Liver (tissue), 9 donors: ENCODE data around the gene CBFB. TPM values are rescaled to one million over a fixed set of nuclear protein-coding genes. Genes with fewer than 3 reads are reported as not detected.

Source experiments
- DNase-seq: peaks from one replicate; pipeline ENCODE4 v3.0.0-alpha.2; 2017; ENCODE audit warnings: low spot score
- H3K27ac ChIP-seq, 2 donors: one replicate each; pipeline ENCODE4 v1.7.0; 2013; ENCODE audit warnings: inconsistent platforms in 2 of 2, low read length in 2 of 2, control low read depth in 1 of 2, low read depth in 1 of 2, mild to moderate bottlenecking in 1 of 2
- H3K27me3 ChIP-seq, 4 donors: one replicate each; pipeline versions ENCODE4 v1.6.1 to v1.7.0; 2013; ENCODE audit warnings: low read length in 3 of 4, inconsistent platforms in 1 of 4, mild to moderate bottlenecking in 1 of 4, moderate library complexity in 1 of 4; ENCODE audit not compliant: control insufficient read depth in 4 of 4, insufficient read depth in 4 of 4
- H3K36me3 ChIP-seq, 4 donors: one replicate each; pipeline versions ENCODE4 v1.6.1 to v1.7.0; 2013; ENCODE audit warnings: low read length in 3 of 4, mild to moderate bottlenecking in 3 of 4, low read depth in 1 of 4, moderate library complexity in 1 of 4; ENCODE audit not compliant: control insufficient read depth in 4 of 4, insufficient read depth in 3 of 4
- H3K4me1 ChIP-seq, 4 donors: one replicate each; pipeline versions ENCODE4 v1.6.1 to v1.7.0; 2013; ENCODE audit warnings: low read length in 3 of 4, mild to moderate bottlenecking in 3 of 4, moderate library complexity in 1 of 4; ENCODE audit not compliant: control insufficient read depth in 4 of 4, insufficient read depth in 4 of 4
- H3K4me3 ChIP-seq, 3 donors: one replicate each; pipeline versions ENCODE4 v1.6.1 to v1.7.0; 2013; ENCODE audit warnings: low read length in 3 of 3, control low read depth in 1 of 3, low read depth in 1 of 3, mild to moderate bottlenecking in 1 of 3
- H3K9ac ChIP-seq, 2 donors: one replicate each; pipeline ENCODE4 v1.7.0; 2013; ENCODE audit warnings: low read length in 2 of 2, mild to moderate bottlenecking in 2 of 2, moderate library complexity in 2 of 2, control low read depth in 1 of 2, low read depth in 1 of 2
- H3K9me3 ChIP-seq, 4 donors: one replicate each; pipeline versions ENCODE4 v1.6.1 to v1.7.0; 2013; ENCODE audit warnings: low read length in 3 of 4; ENCODE audit not compliant: control insufficient read depth in 4 of 4
- ATF3 ChIP-seq: IDR thresholded peaks from 2 replicates; pipeline ENCODE4 v1.6.1; 2016; ENCODE audit warnings: antibody characterized with exemption
- CTCF ChIP-seq: fragments of 150-350 bp; IDR thresholded peaks from 2 replicates; pipeline ENCODE4 v1.5.1; 2017; ENCODE audit warnings: improper control_type of control experiment, low read depth, low read length; ENCODE audit not compliant: missing input control
- EGR1 ChIP-seq, 2 donors: IDR thresholded peaks; 2 replicates each; pipeline ENCODE4 v1.6.1; 2016 to 2018; ENCODE audit warnings: antibody characterized with exemption in 2 of 2, low read depth in 2 of 2
- FOXA1 ChIP-seq: IDR thresholded peaks from 2 replicates; pipeline ENCODE4 v1.6.1; 2016; ENCODE audit warnings: antibody characterized with exemption
- FOXA2 ChIP-seq: IDR thresholded peaks from 2 replicates; pipeline ENCODE4 v1.6.1; 2016; ENCODE audit warnings: antibody characterized with exemption
- GABPA ChIP-seq, 2 donors: IDR thresholded peaks in 1 of 2; conservative IDR thresholded peaks in 1 of 2; 2 replicates each; pipeline ENCODE4 v1.6.1; 2016; ENCODE audit warnings: antibody characterized with exemption in 2 of 2, mild to moderate bottlenecking in 1 of 2, moderate library complexity in 1 of 2
- HNF4A ChIP-seq, 2 donors: conservative IDR thresholded peaks; 2 replicates each; pipeline ENCODE4 v1.6.1; 2016; ENCODE audit warnings: antibody characterized with exemption in 2 of 2, mild to moderate bottlenecking in 2 of 2
- HNF4G ChIP-seq: IDR thresholded peaks from 2 replicates; pipeline ENCODE4 v1.6.1; 2016; ENCODE audit warnings: antibody characterized with exemption
- MAX ChIP-seq: IDR thresholded peaks from 2 replicates; pipeline ENCODE4 v1.6.1; 2016; ENCODE audit warnings: antibody characterized with exemption
- NR2F2 ChIP-seq: IDR thresholded peaks from 2 replicates; pipeline ENCODE4 v1.6.1; 2016; ENCODE audit warnings: antibody characterized with exemption
- RAD21 ChIP-seq, 2 donors: IDR thresholded peaks; 2 replicates each; pipeline ENCODE4 v1.6.1; 2016; ENCODE audit warnings: antibody characterized with exemption in 2 of 2, mild to moderate bottlenecking in 2 of 2
- REST ChIP-seq: IDR thresholded peaks from 2 replicates; pipeline ENCODE4 v1.6.1; 2016; ENCODE audit warnings: antibody characterized with exemption, mild to moderate bottlenecking
- RXRA ChIP-seq, 2 donors: IDR thresholded peaks; 2 replicates each; pipeline ENCODE4 v1.6.1; 2017 to 2018; ENCODE audit warnings: antibody characterized with exemption in 2 of 2, mild to moderate bottlenecking in 1 of 2
- SP1 ChIP-seq: IDR thresholded peaks from 2 replicates; pipeline ENCODE4 v1.6.1; 2018; ENCODE audit warnings: antibody characterized with exemption, mild to moderate bottlenecking
- YY1 ChIP-seq: IDR thresholded peaks from 2 replicates; pipeline ENCODE4 v1.6.1; 2016; ENCODE audit warnings: antibody characterized with exemption, mild to moderate bottlenecking
- WGBS: extraction: QIAGEN DNeasy Blood & Tissue Kit; methylation state at CpG from one replicate; pipeline ENCODE4 v1.1.7; 2013; 5-methylcytosine and 5-hydroxymethylcytosine counted together
- polyA plus RNA-seq, 2 donors: library from polyadenylated mRNA; stranded (reverse) in 1 of 2; unstranded in 1 of 2; fragments of 200-250 nt in 1 of 2; fragments of >200 nt in 1 of 2; fragmentation: Nextera tagmentation in 1 of 2; extraction: Ambion mirVana in 1 of 2; gene quantifications; one replicate each; pipeline versions ENCODE4 v1.2.1 to v1.2.3, GENCODE V29; 2013 to 2015
- total RNA-seq, 2 donors: library from RNA; depleted of rRNA; stranded (reverse); fragments of >200 nt; gene quantifications; one replicate each; pipeline ENCODE4 v1.2.3, GENCODE V29; 2014
- donor health status: healthy.
- donor health status: healthy.
- donor health status: healthy.
- donor health status: healthy.
- donor health status: healthy.

CBFB gene
- total and polyA plus RNA-seq, 4 donors = 6.8 to 19.3 (median 11.2) TPM

GRCh38 chr16:67105881-67106280, 76.9 kb downstream of the CBFB start:
- Histone ChIP-seq H3K36me3 (no peaks in the 10 kb centered on the region), H3K27me3 (no peaks in the 10 kb centered on the region), H3K4me1 (peaks cover 0 to 16% (median 8%) of the 10 kb centered on the region in 4 donors), H3K4me3 (no peak overlapping the region), H3K9ac (no peak overlapping the region), H3K27ac (no peak overlapping the region), H3K9me3 (no peaks in the 10 kb centered on the region)
- 77% methylated on average over 5 of the region's 5 CpGs for WGBS
- no peak for DNase-seq
- TF ChIP-seq RAD21 (IDR thresholded peaks at IDR 0.05) = no peak
- no peak for TF ChIP-seq CTCF
- no peak for TF ChIP-seq EGR1 (IDR thresholded peaks at IDR 0.05; ENCODE audit: low read depth in 2 of 2)
- TF ChIP-seq YY1 = no peak
- TF ChIP-seq ATF3 = no peak
- TF ChIP-seq NR2F2 = no peak
- TF ChIP-seq HNF4A (conservative IDR thresholded peaks at IDR 0.05) = no peak
- TF ChIP-seq HNF4G = no peak

- Histone ChIP-seq H3K27ac (no peak overlapping the region), H3K9me3 (no peaks in the 10 kb centered on the region), H3K27me3 (no peaks in the 10 kb centered on the region), H3K36me3 (no peaks in the 10 kb centered on the region), H3K9ac (no peak overlapping the region), H3K4me3 (no peak overlapping the region), H3K4me1 (peaks cover 3 to 34% (median 21%) of the 10 kb centered on the region in 4 donors)
- DNase-seq = no peak
- WGBS = 96% methylated on average over 6 of the region's 6 CpGs
- TF ChIP-seq GABPA (IDR thresholded peaks at IDR 0.05 in 1 of 2, conservative IDR thresholded peaks at IDR 0.05 in 1 of 2) = no peak
- no peak for TF ChIP-seq SP1
- no peak for TF ChIP-seq HNF4A (conservative IDR thresholded peaks at IDR 0.05)
- no peak for TF ChIP-seq FOXA1
- TF ChIP-seq RAD21 (IDR thresholded peaks at IDR 0.05) = no peak
- TF ChIP-seq REST = no peak
These were observed 79.5 kb downstream of the CBFB start for GRCh38 chr16:67108489-67108888.

- no peak for DNase-seq
- Histone ChIP-seq H3K9me3 (no peaks in the 10 kb centered on the region), H3K4me3 (peak overlapping the region in 2 of 3 donors; percentile 80 to 83), H3K9ac (peak overlapping the region in 1 of 2 donors; percentile 82), H3K4me1 (peaks cover 3 to 34% (median 22%) of the 10 kb centered on the region in 4 donors), H3K27ac (peak overlapping the region; percentile 76 to 94), H3K36me3 (no peaks in the 10 kb centered on the region), H3K27me3 (no peaks in the 10 kb centered on the region)
- TF ChIP-seq RAD21 (IDR thresholded peaks at IDR 0.05) (no peak), HNF4A (conservative IDR thresholded peaks at IDR 0.05) (no peak), FOXA1 (no peak), REST (no peak), MAX (no peak), ATF3 (no peak), RXRA (IDR thresholded peaks at IDR 0.05) (no peak), GABPA (IDR thresholded peaks at IDR 0.05 in 1 of 2, conservative IDR thresholded peaks at IDR 0.05 in 1 of 2) (no peak), EGR1 (IDR thresholded peaks at IDR 0.05; ENCODE audit: low read depth in 2 of 2) (no peak), FOXA2 (no peak), SP1 (no peak), HNF4G (no peak), YY1 (no peak), NR2F2 (no peak)
- WGBS = 76% methylated on average over 18 of the region's 18 CpGs
These were observed 80.0 kb downstream of the CBFB start for GRCh38 chr16:67108931-67109406.
